ENCODE measurements around the gene C3orf85.

- TF ChIP-seq CTCF (IDR thresholded peaks at IDR 0.05; ENCODE audit: insufficient read depth, low read length, poor library complexity, severe bottlenecking) (no peak), EZH2phosphoT487 (conservative IDR thresholded peaks at IDR 0.05; ENCODE audit: low read length) (no peak)
Measured at GRCh38 chr3:109115451-109115850, 21.1 kb upstream of the C3orf85 start.

All from SU-DHL-6 (cell line).